Osteocyte (in vitro differentiated cells): ENCODE measurements around the gene SLPI. TPM values are rescaled to one million over a fixed set of nuclear protein-coding genes. Genes with fewer than 3 reads are reported as not detected.

Experiments used
- DNase-seq: peaks from one replicate; pipeline ENCODE4 v3.0.0; 2021; ENCODE audit warnings: mixed read lengths; ENCODE audit not compliant: unreplicated experiment; ENCODE audit errors: extremely low spot score
- H3K27ac Mint-ChIP-seq: one replicate; pipeline ENCODE4 v1.8.0; 2021; ENCODE audit warnings: mild to moderate bottlenecking, mixed read lengths; ENCODE audit not compliant: unreplicated experiment
- H3K27me3 Mint-ChIP-seq: one replicate; pipeline ENCODE4 v1.8.0; 2021; ENCODE audit warnings: mixed read lengths; ENCODE audit not compliant: unreplicated experiment
- H3K36me3 Mint-ChIP-seq: one replicate; pipeline ENCODE4 v1.8.0; 2021; ENCODE audit warnings: mixed read lengths; ENCODE audit not compliant: unreplicated experiment
- H3K4me1 Mint-ChIP-seq: one replicate; pipeline ENCODE4 v1.8.0; 2021; ENCODE audit warnings: mixed read lengths; ENCODE audit not compliant: unreplicated experiment
- H3K4me3 Mint-ChIP-seq: one replicate; pipeline ENCODE4 v1.8.0; 2021; ENCODE audit warnings: mild to moderate bottlenecking, moderate library complexity, mixed read lengths; ENCODE audit not compliant: unreplicated experiment
- H3K9me3 Mint-ChIP-seq: one replicate; pipeline ENCODE4 v1.8.0; 2021; ENCODE audit warnings: mixed read lengths; ENCODE audit not compliant: unreplicated experiment
- CTCF ChIP-seq: fragments of 200-600 bp; sonication (generic); IDR thresholded peaks from 2 replicates; pipeline ENCODE4 v1.5.0; 2021; ENCODE audit warnings: antibody characterized with exemption, mild to moderate bottlenecking, moderate library complexity
- long read RNA-seq: library from polyadenylated mRNA; unstranded; transcript quantifications from one replicate; pipeline ENCODE4 v2.0.0, GENCODE V29; 2021
- total RNA-seq: library from RNA; stranded (reverse); gene quantifications from 2 replicates; pipeline ENCODE4 v1.2.1, GENCODE V29; 2021

SLPI gene
- total RNA-seq: not detected in 2 replicates
- long read RNA-seq: 0 reads

- DNase-seq: no peak
- no peak within 1 kb of the TSS for H3K27ac Mint-ChIP-seq
- peaks cover 2% of the 10 kb centered on the region for H3K4me1 Mint-ChIP-seq
- H3K9me3 Mint-ChIP-seq: no peaks in the 10 kb centered on the region
- TF ChIP-seq CTCF: no peak
- H3K36me3 Mint-ChIP-seq: no peaks in the 10 kb centered on the region
- no peak within 1 kb of the TSS for H3K4me3 Mint-ChIP-seq
- H3K27me3 Mint-ChIP-seq: peaks cover 51% of the 10 kb centered on the region
Observed at GRCh38 chr20:45254383-45255262, at the start of gene SLPI. SLPI (minus strand) TSS chr20:45254564; CDS start chr20:45254543, 21 bp downstream.

- Mint-ChIP-seq H3K36me3 (no peaks in the 10 kb centered on the region), H3K4me3 (no peak overlapping the region), H3K4me1 (no peaks in the 10 kb centered on the region), H3K9me3 (no peaks in the 10 kb centered on the region), H3K27ac (no peak overlapping the region), H3K27me3 (peaks cover 4% of the 10 kb centered on the region)
- no peak for TF ChIP-seq CTCF
- DNase-seq: no peak
Observed at GRCh38 chr20:45303586-45304463, 49.5 kb upstream of the SLPI start.

GRCh38 chr20:45301824-45302271 lies 47.5 kb upstream of the SLPI start:
- H3K9me3 Mint-ChIP-seq: no peaks in the 10 kb centered on the region
- no peak overlapping the region for H3K27ac Mint-ChIP-seq
- TF ChIP-seq CTCF: no peak
- DNase-seq: no peak
- no peak overlapping the region for H3K4me3 Mint-ChIP-seq
- H3K4me1 Mint-ChIP-seq: no peaks in the 10 kb centered on the region
- peaks cover 4% of the 10 kb centered on the region for H3K27me3 Mint-ChIP-seq
- H3K36me3 Mint-ChIP-seq: no peaks in the 10 kb centered on the region

- H3K4me1 Mint-ChIP-seq: no peaks in the 10 kb centered on the region
- no peak for DNase-seq
- no peaks in the 10 kb centered on the region for H3K9me3 Mint-ChIP-seq
- no peaks in the 10 kb centered on the region for H3K36me3 Mint-ChIP-seq
- H3K27ac Mint-ChIP-seq: no peak overlapping the region
- peak; percentile 29 for TF ChIP-seq CTCF
- H3K4me3 Mint-ChIP-seq: no peak overlapping the region
- peaks cover 8% of the 10 kb centered on the region for H3K27me3 Mint-ChIP-seq
Observed at GRCh38 chr20:45300961-45301360, 46.6 kb upstream of the SLPI start.

GRCh38 chr20:45299786-45300185 lies 45.4 kb upstream of the SLPI start:
- TF ChIP-seq CTCF: no peak
- no peaks in the 10 kb centered on the region for H3K4me1 Mint-ChIP-seq
- no peak for DNase-seq
- H3K4me3 Mint-ChIP-seq: no peak overlapping the region
- H3K9me3 Mint-ChIP-seq: no peaks in the 10 kb centered on the region
- H3K27ac Mint-ChIP-seq: no peak overlapping the region
- no peaks in the 10 kb centered on the region for H3K36me3 Mint-ChIP-seq
- peaks cover 8% of the 10 kb centered on the region for H3K27me3 Mint-ChIP-seq
